Vagina (tissue), 2 donors: ENCODE results near the gene FGFR2. TPM values are rescaled to one million over a fixed set of nuclear protein-coding genes. Genes with fewer than 3 reads are reported as not detected.

Experiments used
- DNase-seq, 2 donors: peaks; one replicate each; pipeline ENCODE4 v3.0.0-alpha.2; 2017; ENCODE audit errors: extremely low spot score in 2 of 2
- H3K27ac ChIP-seq: fragments of 200-600 bp; sonication (generic); one replicate; pipeline ENCODE4 v1.5.1; 2019
- H3K27me3 ChIP-seq: fragments of 200-600 bp; sonication (generic); one replicate; pipeline ENCODE4 v1.5.1; 2019
- H3K36me3 ChIP-seq, 2 donors: fragments of 200-600 bp; sonication (generic); one replicate each; pipeline ENCODE4 v1.5.1; 2017 to 2019
- H3K4me1 ChIP-seq: fragments of 200-600 bp; sonication (generic); one replicate; pipeline ENCODE4 v1.5.1; 2019
- H3K4me3 ChIP-seq, 2 donors: fragments of 200-600 bp; sonication (generic); 1 replicate in 1 of 2; 2 replicates in 1 of 2; pipeline ENCODE4 v1.5.1; 2016 to 2019
- H3K9me3 ChIP-seq: fragments of 200-600 bp; sonication (generic); one replicate; pipeline ENCODE4 v1.5.1; 2019
- POLR2A ChIP-seq, 2 donors: fragments of 450-650 bp; IDR thresholded peaks; one replicate each; pipeline ENCODE4 v1.6.1; 2017; ENCODE audit warnings: antibody characterized with exemption in 2 of 2, mild to moderate bottlenecking in 2 of 2, moderate library complexity in 2 of 2
- POLR2AphosphoS5 ChIP-seq, 2 donors: sonication (generic); formaldehyde crosslinking; IDR thresholded peaks; one replicate each; pipeline ENCODE4 v1.9.0; 2017; ENCODE audit warnings: antibody characterized with exemption in 2 of 2, mild to moderate bottlenecking in 2 of 2, low read depth in 1 of 2; ENCODE audit not compliant: insufficient read depth in 1 of 2
- intact Hi-C: fragments of 100-400 bp; cut with DNase I; formaldehyde crosslinking; loops from one replicate; pipeline ENCODE4 v1.15.1; 2023
- total RNA-seq: library from RNA; depleted of rRNA; stranded (reverse); fragments of >200 nt; gene quantifications from one replicate; pipeline ENCODE4 v1.2.3, GENCODE V29; 2016
- TF ChIP-seq, protein P1 (sequence below), 3 experiments: fragments of 450-650 bp in 2 of 3; fragments of 200-600 bp in 1 of 3; sonication (generic) in 1 of 3; IDR thresholded peaks; one replicate each; pipeline ENCODE4 v1.5.1; 2017 to 2019; ENCODE audit warnings: antibody characterized with exemption in 3 of 3, mild to moderate bottlenecking in 2 of 3, moderate library complexity in 2 of 3

The FGFR2 gene
- total RNA-seq, 1 donor from 2014 or later: 54.0 TPM

DNA sequence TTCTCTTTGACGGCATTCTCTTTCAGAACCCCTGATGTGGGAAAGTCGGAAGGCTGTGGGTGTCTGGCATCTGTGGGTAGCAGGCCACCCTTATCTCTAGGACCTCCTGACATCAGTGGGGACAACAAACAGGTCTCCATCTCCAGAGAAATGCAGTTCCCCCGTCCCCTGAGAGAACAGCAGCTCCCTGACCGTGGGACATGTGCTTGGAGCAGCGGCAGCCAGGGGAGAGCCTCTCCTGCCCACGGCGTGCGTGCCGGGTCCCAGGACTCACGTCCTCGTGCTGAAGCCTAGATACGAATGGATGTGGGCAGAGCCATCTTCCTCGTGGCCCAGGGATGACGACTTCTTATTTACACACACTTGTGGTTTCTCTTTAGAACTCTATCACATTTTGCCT, 133.0 kb downstream of the FGFR2 start:
- H3K36me3 ChIP-seq: no peaks in the 10 kb centered on the region
- DNase-seq: no peak
- intact Hi-C loops: no loop called here
- peaks cover 1% of the 10 kb centered on the region for H3K4me1 ChIP-seq
- H3K27ac ChIP-seq: no peak overlapping the region
- TF ChIP-seq, protein P1, sequence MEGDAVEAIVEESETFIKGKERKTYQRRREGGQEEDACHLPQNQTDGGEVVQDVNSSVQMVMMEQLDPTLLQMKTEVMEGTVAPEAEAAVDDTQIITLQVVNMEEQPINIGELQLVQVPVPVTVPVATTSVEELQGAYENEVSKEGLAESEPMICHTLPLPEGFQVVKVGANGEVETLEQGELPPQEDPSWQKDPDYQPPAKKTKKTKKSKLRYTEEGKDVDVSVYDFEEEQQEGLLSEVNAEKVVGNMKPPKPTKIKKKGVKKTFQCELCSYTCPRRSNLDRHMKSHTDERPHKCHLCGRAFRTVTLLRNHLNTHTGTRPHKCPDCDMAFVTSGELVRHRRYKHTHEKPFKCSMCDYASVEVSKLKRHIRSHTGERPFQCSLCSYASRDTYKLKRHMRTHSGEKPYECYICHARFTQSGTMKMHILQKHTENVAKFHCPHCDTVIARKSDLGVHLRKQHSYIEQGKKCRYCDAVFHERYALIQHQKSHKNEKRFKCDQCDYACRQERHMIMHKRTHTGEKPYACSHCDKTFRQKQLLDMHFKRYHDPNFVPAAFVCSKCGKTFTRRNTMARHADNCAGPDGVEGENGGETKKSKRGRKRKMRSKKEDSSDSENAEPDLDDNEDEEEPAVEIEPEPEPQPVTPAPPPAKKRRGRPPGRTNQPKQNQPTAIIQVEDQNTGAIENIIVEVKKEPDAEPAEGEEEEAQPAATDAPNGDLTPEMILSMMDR (IDR thresholded peaks at IDR 0.05): no peak
- TF ChIP-seq POLR2A (IDR thresholded peaks at IDR 0.05): no peak
- TF ChIP-seq POLR2AphosphoS5 (IDR thresholded peaks at IDR 0.05; ENCODE audit: insufficient read depth in 1 of 2, low read depth in 1 of 2): no peak
- no peaks in the 10 kb centered on the region for H3K27me3 ChIP-seq
- H3K4me3 ChIP-seq: no peak overlapping the region
- H3K9me3 ChIP-seq: no peaks in the 10 kb centered on the region

- intact Hi-C loops: no loop called here
- Histone ChIP-seq H3K4me1 (peaks cover 8% of the 10 kb centered on the region), H3K36me3 (no peaks in the 10 kb centered on the region), H3K27ac (no peak overlapping the region), H3K9me3 (no peaks in the 10 kb centered on the region), H3K27me3 (no peaks in the 10 kb centered on the region), H3K4me3 (no peak overlapping the region)
- TF ChIP-seq, protein P1 (IDR thresholded peaks at IDR 0.05): no peak
- no peak for TF ChIP-seq POLR2A (IDR thresholded peaks at IDR 0.05)
- TF ChIP-seq POLR2AphosphoS5 (IDR thresholded peaks at IDR 0.05; ENCODE audit: insufficient read depth in 1 of 2, low read depth in 1 of 2): no peak
- no peak for DNase-seq
These were observed 133.7 kb downstream of the FGFR2 start for GRCh38 chr10:121464517-121464916.

DNA sequence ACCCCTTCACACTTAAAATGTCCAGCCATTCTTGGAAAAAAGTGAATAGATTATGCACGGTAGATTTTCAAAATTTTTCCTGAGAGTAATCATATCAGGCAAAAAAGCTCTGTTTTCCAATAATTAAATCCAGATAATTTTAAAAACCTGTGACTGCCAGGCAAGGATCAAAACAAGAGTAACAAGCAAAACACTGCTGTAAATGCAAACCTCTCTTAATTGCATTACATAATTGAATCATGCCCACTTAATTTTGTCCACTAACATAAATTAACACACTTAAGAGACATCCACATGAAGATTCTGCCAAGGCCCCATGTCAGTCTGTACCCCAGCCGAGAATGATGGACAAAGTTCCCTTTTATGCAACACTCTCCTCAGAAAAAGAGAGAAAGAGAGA, 135.3 kb downstream of the FGFR2 start:
- intact Hi-C loops: no loop called here
- Histone ChIP-seq H3K36me3 (no peaks in the 10 kb centered on the region), H3K27me3 (no peaks in the 10 kb centered on the region), H3K4me3 (no peak overlapping the region), H3K4me1 (peaks cover 16% of the 10 kb centered on the region), H3K27ac (no peak overlapping the region), H3K9me3 (no peaks in the 10 kb centered on the region)
- no peak for DNase-seq
- TF ChIP-seq, protein P1 (IDR thresholded peaks at IDR 0.05): no peak
- TF ChIP-seq POLR2A (IDR thresholded peaks at IDR 0.05) (no peak), POLR2AphosphoS5 (IDR thresholded peaks at IDR 0.05; ENCODE audit: insufficient read depth in 1 of 2, low read depth in 1 of 2) (no peak)

GRCh38 chr10:121462281-121462680, 136.0 kb downstream of the FGFR2 start:
- DNase-seq: no peak
- Histone ChIP-seq H3K36me3 (no peaks in the 10 kb centered on the region), H3K4me1 (peaks cover 16% of the 10 kb centered on the region), H3K27me3 (no peaks in the 10 kb centered on the region), H3K9me3 (no peaks in the 10 kb centered on the region), H3K4me3 (no peak overlapping the region), H3K27ac (no peak overlapping the region)
- intact Hi-C loops: no loop called here
- no peak for TF ChIP-seq POLR2A (IDR thresholded peaks at IDR 0.05)
- TF ChIP-seq POLR2AphosphoS5 (IDR thresholded peaks at IDR 0.05; ENCODE audit: insufficient read depth in 1 of 2, low read depth in 1 of 2): no peak
- TF ChIP-seq, protein P1 (IDR thresholded peaks at IDR 0.05): no peak

DNA sequence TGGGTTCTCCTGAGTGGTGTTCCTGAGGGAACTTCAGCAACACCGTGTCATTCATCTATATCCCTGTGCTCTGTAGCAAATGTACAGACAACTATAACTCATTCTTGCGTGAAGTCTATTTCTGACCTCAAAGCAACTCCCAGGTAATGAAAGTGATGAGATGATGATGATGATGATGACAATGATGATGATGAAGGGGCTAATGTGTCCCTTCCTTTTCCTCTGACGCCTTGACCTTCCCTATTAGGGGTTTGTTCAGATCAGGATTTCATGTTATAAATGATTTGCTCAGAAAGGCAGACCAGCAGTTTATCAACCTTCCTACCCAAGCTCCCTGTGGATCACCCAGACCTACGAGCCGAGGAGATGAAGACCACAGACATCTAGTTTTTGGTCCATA, 136.9 kb downstream of the FGFR2 start:
- no peak for TF ChIP-seq POLR2AphosphoS5 (IDR thresholded peaks at IDR 0.05; ENCODE audit: insufficient read depth in 1 of 2, low read depth in 1 of 2)
- no peak for TF ChIP-seq POLR2A (IDR thresholded peaks at IDR 0.05)
- TF ChIP-seq, protein P1 (IDR thresholded peaks at IDR 0.05): no peak
- Histone ChIP-seq H3K4me3 (no peak overlapping the region), H3K27me3 (no peaks in the 10 kb centered on the region), H3K27ac (no peak overlapping the region), H3K4me1 (peaks cover 16% of the 10 kb centered on the region), H3K36me3 (no peaks in the 10 kb centered on the region), H3K9me3 (no peaks in the 10 kb centered on the region)
- intact Hi-C loops: no loop called here
- no peak for DNase-seq
